Uterus (tissue), 4 donors: ENCODE measurements around the gene KRT20. TPM values are rescaled to one million over a fixed set of nuclear protein-coding genes. Genes with fewer than 3 reads are reported as not detected.
A peak's percentile ranks its signal among the peaks of the same experiment; 100 is the strongest.
"Not testable (repeated sequence)": the region's sequence is repeated elsewhere in the genome, so short reads cannot be mapped to it uniquely, and the experiment has no call there.

ENCODE experiments used
- DNase-seq, 2 donors: peaks; one replicate each; pipeline ENCODE4 v3.0.0-alpha.2; 2019 to 2020
- H3K27ac ChIP-seq, 2 donors: fragments of 200-600 bp; sonication (generic); 1 replicate in 1 of 2; 2 replicates in 1 of 2; pipeline ENCODE4 v1.5.1; 2016 to 2018
- H3K27me3 ChIP-seq, 2 donors: fragments of 200-600 bp; sonication (generic); one replicate each; pipeline ENCODE4 v1.5.1; 2018 to 2019; ENCODE audit warnings: control low read depth in 1 of 2
- H3K36me3 ChIP-seq, 2 donors: fragments of 200-600 bp; sonication (generic); one replicate each; pipeline ENCODE4 v1.5.1; 2019; ENCODE audit warnings: control low read depth in 1 of 2
- H3K4me1 ChIP-seq, 2 donors: fragments of 200-600 bp; sonication (generic); one replicate each; pipeline ENCODE4 v1.5.1; 2018 to 2019; ENCODE audit warnings: control low read depth in 1 of 2
- H3K4me3 ChIP-seq, 2 donors: fragments of 200-600 bp; sonication (generic); 1 replicate in 1 of 2; 2 replicates in 1 of 2; pipeline ENCODE4 v1.5.1; 2018 to 2019; ENCODE audit warnings: mild to moderate bottlenecking in 1 of 2
- H3K9me3 ChIP-seq, 2 donors: fragments of 200-600 bp; sonication (generic); one replicate each; pipeline ENCODE4 v1.5.1; 2019; ENCODE audit warnings: control low read depth in 1 of 2
- CTCF ChIP-seq, 4 experiments: fragments of 200-600 bp in 2 of 4; fragments of 450-650 bp in 2 of 4; sonication (generic) in 2 of 4; IDR thresholded peaks; one replicate each; pipeline ENCODE4 v1.5.1; 2016 to 2019; ENCODE audit warnings: antibody characterized with exemption in 4 of 4, mild to moderate bottlenecking in 2 of 4, moderate library complexity in 1 of 4
- POLR2A ChIP-seq, 2 donors: fragments of 450-650 bp; IDR thresholded peaks; one replicate each; pipeline ENCODE4 v1.6.1; 2016; ENCODE audit warnings: antibody characterized with exemption in 2 of 2, mild to moderate bottlenecking in 1 of 2, moderate library complexity in 1 of 2
- intact Hi-C: fragments of 100-400 bp; cut with DNase I; formaldehyde crosslinking; loops from one replicate; pipeline ENCODE4 v1.15.1; 2023; ENCODE audit warnings: low total_unique reads
- total RNA-seq, 4 donors: library from RNA; depleted of rRNA in 3 of 4; stranded (reverse); fragments of >200 nt in 3 of 4; gene quantifications; one replicate each; pipeline versions ENCODE4 v1.1.0 to v1.2.4, GENCODE V29; 2014 to 2023
- donor health status: DM: yes; HTN: yes; CAD: no.

KRT20 gene
- total RNA-seq, 4 donors from 2014 or later = 0.26 to 0.83 (median 0.29) TPM; not detected in 1

- no peaks in the 10 kb centered on the region for H3K9me3 ChIP-seq
- H3K27ac ChIP-seq = no peak overlapping the region
- no peak for DNase-seq
- TF ChIP-seq POLR2A (IDR thresholded peaks at IDR 0.05) = no peak
- no peak for TF ChIP-seq CTCF (IDR thresholded peaks at IDR 0.05)
- H3K36me3 ChIP-seq = no peaks in the 10 kb centered on the region
- H3K4me3 ChIP-seq = no peak overlapping the region
- no peaks in the 10 kb centered on the region for H3K27me3 ChIP-seq
- H3K4me1 ChIP-seq = no peaks in the 10 kb centered on the region
- intact Hi-C loops = no loop called here
These were observed 20.2 kb downstream of the KRT20 start for GRCh38 chr17:40864661-40865390.

- intact Hi-C loops = no loop called here
- Histone ChIP-seq H3K9me3 (no peaks in the 10 kb centered on the region), H3K36me3 (no peaks in the 10 kb centered on the region), H3K4me3 (no peak overlapping the region), H3K27ac (no peak overlapping the region), H3K4me1 (no peaks in the 10 kb centered on the region), H3K27me3 (no peaks in the 10 kb centered on the region)
- DNase-seq = no peak
- TF ChIP-seq CTCF (IDR thresholded peaks at IDR 0.05) (no peak), POLR2A (IDR thresholded peaks at IDR 0.05) (no peak)
These were observed 21.9 kb downstream of the KRT20 start for GRCh38 chr17:40862985-40863733.

- H3K4me3 ChIP-seq = no peak overlapping the region
- no peak for DNase-seq
- no peaks in the 10 kb centered on the region for H3K36me3 ChIP-seq
- no peaks in the 10 kb centered on the region for H3K9me3 ChIP-seq
- H3K4me1 ChIP-seq = peaks cover 0 to 8% of the 10 kb centered on the region in 2 donors
- intact Hi-C loops = loop anchor here (10.0 kb wide), 1 partner anchor 785 kb away; no protein-coding TSS in a partner anchor
- H3K27me3 ChIP-seq = no peaks in the 10 kb centered on the region
- TF ChIP-seq CTCF (IDR thresholded peaks at IDR 0.05) (no peak), POLR2A (IDR thresholded peaks at IDR 0.05) (no peak)
- H3K27ac ChIP-seq = no peak overlapping the region
These were observed 25.5 kb downstream of the KRT20 start for GRCh38 chr17:40859536-40859935.

- peak overlapping the region in 1 of 2 donors; percentile 58 for H3K27ac ChIP-seq
- not testable (repeated sequence) for H3K4me3 ChIP-seq, DNase-seq, H3K27me3 ChIP-seq, H3K9me3 ChIP-seq, H3K36me3 ChIP-seq, H3K4me1 ChIP-seq
- intact Hi-C loops = loop anchor here (10.0 kb wide), 1 partner anchor 786 kb away; no protein-coding TSS in a partner anchor
These were observed 26.4 kb downstream of the KRT20 start for GRCh38 chr17:40858667-40859066.

- no peak overlapping the region for H3K4me3 ChIP-seq
- no peaks in the 10 kb centered on the region for H3K36me3 ChIP-seq
- intact Hi-C loops = loop anchor here (10.0 kb wide), 1 partner anchor 787 kb away; no protein-coding TSS in a partner anchor
- no peak for TF ChIP-seq POLR2A (IDR thresholded peaks at IDR 0.05)
- no peak for TF ChIP-seq CTCF (IDR thresholded peaks at IDR 0.05)
- H3K4me1 ChIP-seq = peaks cover 0 to 9% of the 10 kb centered on the region in 2 donors
- H3K27ac ChIP-seq = peak overlapping the region; percentile 1 to 58
- no peak for DNase-seq
- H3K9me3 ChIP-seq = no peaks in the 10 kb centered on the region
- H3K27me3 ChIP-seq = no peaks in the 10 kb centered on the region
These were observed 27.5 kb downstream of the KRT20 start for GRCh38 chr17:40857535-40857934.
